GM23248 (cell line): ENCODE data around the gene INAFM2. TPM values are rescaled to one million over a fixed set of nuclear protein-coding genes. Genes with fewer than 3 reads are reported as not detected.

Experiments used
- DNase-seq: peaks from one replicate; pipeline ENCODE4 v3.0.0-alpha.2; 2015
- H2AFZ ChIP-seq: fragments of 200-600 bp; sonication (generic); 2 replicates; pipeline ENCODE4 v1.6.1; 2016; ENCODE audit warnings: antibody characterized with exemption
- H3F3A ChIP-seq: fragments of 200-600 bp; sonication (generic); 2 replicates; pipeline ENCODE4 v1.6.1; 2016; ENCODE audit warnings: mild to moderate bottlenecking, antibody characterized with exemption, mixed run types; ENCODE audit not compliant: insufficient read depth
- H3K27ac ChIP-seq: fragments of 200-600 bp; sonication (generic); 2 replicates; pipeline ENCODE4 v1.5.1; 2016; ENCODE audit warnings: mild to moderate bottlenecking
- H3K27me3 ChIP-seq: fragments of 200-600 bp; sonication (generic); replicated peaks from 2 replicates; pipeline ENCODE4 v1.6.1; 2016; ENCODE audit warnings: mild to moderate bottlenecking; ENCODE audit not compliant: insufficient read depth
- H3K36me3 ChIP-seq: fragments of 200-600 bp; sonication (generic); 2 replicates; pipeline ENCODE4 v1.6.1; 2016; ENCODE audit warnings: low read depth, mild to moderate bottlenecking
- H3K4me1 ChIP-seq: fragments of 200-600 bp; sonication (generic); 2 replicates; pipeline ENCODE4 v1.6.1; 2016; ENCODE audit warnings: mild to moderate bottlenecking; ENCODE audit not compliant: insufficient read depth
- H3K4me2 ChIP-seq: fragments of 200-600 bp; sonication (generic); one replicate; pipeline ENCODE4 v1.6.1; 2016; ENCODE audit warnings: mild to moderate bottlenecking; ENCODE audit not compliant: unreplicated experiment
- H3K4me3 ChIP-seq: fragments of 200-600 bp; sonication (generic); 2 replicates; pipeline ENCODE4 v1.5.1; 2016; ENCODE audit warnings: mild to moderate bottlenecking
- H3K79me2 ChIP-seq: fragments of 200-600 bp; sonication (generic); 2 replicates; pipeline ENCODE4 v1.6.1; 2016; ENCODE audit warnings: mild to moderate bottlenecking; ENCODE audit not compliant: insufficient read depth
- H3K9ac ChIP-seq: fragments of 200-600 bp; sonication (generic); 2 replicates; pipeline ENCODE4 v1.6.1; 2016; ENCODE audit warnings: mild to moderate bottlenecking
- H3K9me2 ChIP-seq: fragments of 200-600 bp; sonication (generic); 2 replicates; pipeline ENCODE4 v1.6.1; 2016; ENCODE audit warnings: mixed run types, mild to moderate bottlenecking, moderate library complexity; ENCODE audit not compliant: insufficient read depth
- H3K9me3 ChIP-seq: fragments of 200-600 bp; sonication (generic); one replicate; pipeline ENCODE4 v1.6.1; 2017; ENCODE audit warnings: low read depth
- H4K20me1 ChIP-seq: fragments of 200-600 bp; sonication (generic); 2 replicates; pipeline ENCODE4 v1.6.0; 2016; ENCODE audit not compliant: insufficient read depth
- EZH2 ChIP-seq: fragments of 200-600 bp; sonication (generic); IDR thresholded peaks from 2 replicates; pipeline ENCODE4 v1.6.1; 2018; ENCODE audit warnings: antibody characterized with exemption, mild to moderate bottlenecking; ENCODE audit not compliant: insufficient read depth, poor library complexity, severe bottlenecking
- EZH2phosphoT487 ChIP-seq: fragments of 200-600 bp; sonication (generic); IDR thresholded peaks from 2 replicates; pipeline ENCODE4 v1.6.1; 2018; ENCODE audit warnings: antibody characterized with exemption, moderate library complexity, mild to moderate bottlenecking, low read depth; ENCODE audit not compliant: insufficient read depth
- WGBS, 2 experiments: methylation state at CpG; one replicate each; pipeline ENCODE4 v1.1.6; 2015 to 2017; ENCODE audit warnings: low lambda C conversion rate in 2 of 2, low coverage in 1 of 2; ENCODE audit errors: missing lambda C conversion rate in 2 of 2; 5-methylcytosine and 5-hydroxymethylcytosine counted together
- in situ Hi-C: fragments of 300-500 bp; cut with MboI; formaldehyde crosslinking; loops from 2 replicates; pipeline ENCODE4 v1.15.0; 2020
- polyA plus RNA-seq: library from polyadenylated mRNA; unstranded; fragments of >200 nt; fragmentation: Nextera tagmentation; extraction: Ambion mirVana; gene quantifications from 2 replicates; pipeline ENCODE4 v1.2.1, GENCODE V29; 2016
- total RNA-seq: library from RNA; depleted of rRNA; stranded (reverse); fragments of >200 nt; shearing (Covaris generic); gene quantifications from 2 replicates; pipeline ENCODE4 v1.2.3, GENCODE V29; 2014

The INAFM2 gene
- total and polyA plus RNA-seq, 2 experiments from 2014 or later = 4.5 to 16.6 TPM

- in situ Hi-C loops = no loop called here
- no peaks in the 10 kb centered on the region for H4K20me1 ChIP-seq
- 81 to 85% methylated on average over 7 of the region's 7 CpGs for WGBS, 2 experiments
- TF ChIP-seq EZH2phosphoT487 (no peak), EZH2 (no peak)
- peaks cover under 1% of the 10 kb centered on the region; the same call in 1 of the 2 replicates for H3K36me3 ChIP-seq
- no peaks in the 10 kb centered on the region for H3K9me3 ChIP-seq
- H3F3A ChIP-seq = peaks cover 41% of the 10 kb centered on the region
- no peak for DNase-seq
- H3K9me2 ChIP-seq = no peaks in the 10 kb centered on the region
- H3K9ac ChIP-seq = no peak overlapping the region
- H3K4me2 ChIP-seq = no peak overlapping the region
- no peaks in the 10 kb centered on the region for H3K27me3 ChIP-seq
- H3K4me1 ChIP-seq = peaks cover 38% of the 10 kb centered on the region
- H3K4me3 ChIP-seq = no peak overlapping the region
- H2AFZ ChIP-seq = no peak overlapping the region
- H3K27ac ChIP-seq = no peak overlapping the region
- H3K79me2 ChIP-seq = peaks cover 2% of the 10 kb centered on the region; the same call in 1 of the 2 replicates
Measured at GRCh38 chr15:40331637-40332036, 8.1 kb downstream of the INAFM2 start.

- in situ Hi-C loops = no loop called here
- no peak overlapping the region for H3K4me3 ChIP-seq
- 58 to 64% methylated on average over 8 of the region's 8 CpGs for WGBS, 2 experiments
- peaks cover 7% of the 10 kb centered on the region; the same call in 1 of the 2 replicates for H3K36me3 ChIP-seq
- no peak overlapping the region for H3K27ac ChIP-seq
- no peak overlapping the region for H3K9ac ChIP-seq
- H3K27me3 ChIP-seq = no peaks in the 10 kb centered on the region
- H3K9me3 ChIP-seq = no peaks in the 10 kb centered on the region
- no peaks in the 10 kb centered on the region for H4K20me1 ChIP-seq
- H3K4me1 ChIP-seq = peaks cover 34% of the 10 kb centered on the region
- TF ChIP-seq EZH2 = no peak
- no peak for TF ChIP-seq EZH2phosphoT487
- 0 out of 2 replicates have a peak, but pooled peaks cover 6% of the 10 kb centered on the region for H3K79me2 ChIP-seq
- no peaks in the 10 kb centered on the region for H3K9me2 ChIP-seq
- no peak overlapping the region for H2AFZ ChIP-seq
- no peak overlapping the region for H3K4me2 ChIP-seq
- no peak for DNase-seq
- peaks cover 41% of the 10 kb centered on the region for H3F3A ChIP-seq
Measured at GRCh38 chr15:40332113-40332781, 8.8 kb downstream of the INAFM2 start.

- no peaks in the 10 kb centered on the region for H3K9me3 ChIP-seq
- no peak overlapping the region for H3K27ac ChIP-seq
- WGBS, 2 experiments = 69 to 74% methylated on average over 12 of the region's 12 CpGs
- H2AFZ ChIP-seq = no peak overlapping the region
- no peak overlapping the region for H3K9ac ChIP-seq
- peaks cover 14% of the 10 kb centered on the region for H3K79me2 ChIP-seq
- no peak overlapping the region for H3K4me2 ChIP-seq
- no peak for TF ChIP-seq EZH2
- no peak for TF ChIP-seq EZH2phosphoT487
- no peak overlapping the region for H3K4me3 ChIP-seq
- H3K9me2 ChIP-seq = no peaks in the 10 kb centered on the region
- DNase-seq = no peak
- peaks cover 7% of the 10 kb centered on the region; the same call in 1 of the 2 replicates for H3K36me3 ChIP-seq
- peaks cover 30% of the 10 kb centered on the region for H3K4me1 ChIP-seq
- in situ Hi-C loops = no loop called here
- H3F3A ChIP-seq = peaks cover 31% of the 10 kb centered on the region
- no peaks in the 10 kb centered on the region for H3K27me3 ChIP-seq
- no peaks in the 10 kb centered on the region for H4K20me1 ChIP-seq
Measured at GRCh38 chr15:40333922-40334492, 10.5 kb downstream of the INAFM2 start.

GRCh38 chr15:40334541-40334940, 11.0 kb downstream of the INAFM2 start:
- Histone ChIP-seq H3K9me2 (no peaks in the 10 kb centered on the region), H3K79me2 (peaks cover 20% of the 10 kb centered on the region), H3F3A (peaks cover 26% of the 10 kb centered on the region), H3K27me3 (no peaks in the 10 kb centered on the region), H4K20me1 (no peaks in the 10 kb centered on the region), H3K9me3 (no peaks in the 10 kb centered on the region), H3K4me1 (peaks cover 30% of the 10 kb centered on the region), H3K36me3 (peaks cover 7% of the 10 kb centered on the region; the same call in 1 of the 2 replicates), H3K4me2 (no peak overlapping the region), H3K9ac (no peak overlapping the region), H3K27ac (no peak overlapping the region), H2AFZ (no peak overlapping the region), H3K4me3 (no peak overlapping the region)
- no peak for TF ChIP-seq EZH2
- TF ChIP-seq EZH2phosphoT487 = no peak
- WGBS, 2 experiments = 95 to 97% methylated on average over 3 of the region's 3 CpGs
- in situ Hi-C loops = no loop called here
- DNase-seq = no peak
